Chondrocyte (in vitro differentiated cells): ENCODE measurements around the gene RREB1. TPM values are rescaled to one million over a fixed set of nuclear protein-coding genes. Genes with fewer than 3 reads are reported as not detected.

Source experiments
- DNase-seq: peaks from one replicate; pipeline ENCODE4 v3.0.0; 2021; ENCODE audit warnings: mixed read lengths, low spot score
- H3K27ac Mint-ChIP-seq: one replicate; pipeline ENCODE4 v1.8.0; 2021; ENCODE audit warnings: mild to moderate bottlenecking, moderate library complexity, mixed read lengths; ENCODE audit not compliant: unreplicated experiment
- H3K27me3 Mint-ChIP-seq: 2 replicates; pipeline ENCODE4 v1.8.0; 2021; ENCODE audit warnings: low read depth, mixed read lengths
- H3K36me3 Mint-ChIP-seq: 2 replicates; pipeline ENCODE4 v1.8.0; 2021; ENCODE audit warnings: low read depth, mixed read lengths
- H3K4me1 Mint-ChIP-seq: 2 replicates; pipeline ENCODE4 v1.8.0; 2021; ENCODE audit warnings: low read depth, mild to moderate bottlenecking, mixed read lengths
- H3K4me3 Mint-ChIP-seq: one replicate; pipeline ENCODE4 v1.8.0; 2021; ENCODE audit warnings: mild to moderate bottlenecking, moderate library complexity, mixed read lengths; ENCODE audit not compliant: unreplicated experiment
- H3K9me3 Mint-ChIP-seq: 2 replicates; pipeline ENCODE4 v1.8.0; 2021; ENCODE audit warnings: low read depth, mixed read lengths
- total RNA-seq: library from RNA; stranded (reverse); gene quantifications from 3 replicates; pipeline ENCODE4 v1.2.1, GENCODE V29; 2021
- TF ChIP-seq, protein P1 (sequence below): fragments of 200-600 bp; sonication (generic); IDR thresholded peaks from 2 replicates; pipeline ENCODE4 v1.5.0; 2021; ENCODE audit warnings: antibody characterized with exemption, mild to moderate bottlenecking, moderate library complexity

The RREB1 gene
- total RNA-seq, 1 donor from 2014 or later: 28.4 TPM

DNA sequence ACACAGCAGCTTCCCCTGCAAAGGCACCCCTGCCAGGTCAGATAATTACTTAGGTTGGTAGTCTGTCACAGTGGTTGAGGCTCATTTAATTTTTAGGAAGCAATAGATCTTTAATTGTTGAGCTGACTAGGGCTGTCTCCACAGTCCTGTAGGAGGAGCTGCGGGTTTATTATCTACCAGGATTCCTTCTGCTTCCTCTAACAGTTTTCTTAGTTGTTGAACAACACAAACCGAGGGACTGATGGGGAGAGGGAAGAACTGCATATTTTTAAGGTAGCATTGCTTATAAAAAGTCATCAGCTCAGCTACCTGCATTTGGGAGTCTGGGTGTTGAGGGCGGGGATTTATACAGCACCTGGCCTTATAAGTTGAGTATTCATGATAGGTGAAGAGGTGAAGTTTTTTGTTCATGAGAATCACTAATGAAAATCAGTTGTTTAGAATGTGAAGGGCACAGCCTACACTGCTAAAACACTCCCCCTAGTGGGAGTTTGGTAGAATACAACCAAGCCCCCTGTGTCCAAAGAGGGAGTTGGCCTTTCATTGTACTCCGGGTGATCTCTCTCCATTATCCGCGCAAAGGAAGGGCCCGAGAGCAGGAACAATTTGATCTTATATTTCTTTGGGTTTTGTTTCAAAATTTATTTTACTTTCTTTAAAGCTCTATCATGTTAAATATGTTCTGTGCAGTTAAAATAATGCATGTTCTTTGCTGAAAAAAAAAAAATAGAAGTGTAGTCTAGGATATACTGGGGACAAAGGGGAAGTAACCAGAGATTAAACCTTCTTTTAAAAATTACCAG lies 135.6 kb downstream of the RREB1 start:
- peaks cover 31% of the 10 kb centered on the region for H3K4me1 Mint-ChIP-seq
- H3K9me3 Mint-ChIP-seq: no peaks in the 10 kb centered on the region
- H3K27ac Mint-ChIP-seq: peak overlapping the region; percentile 73
- no peaks in the 10 kb centered on the region for H3K27me3 Mint-ChIP-seq
- no peak overlapping the region for H3K4me3 Mint-ChIP-seq
- no peak for DNase-seq
- TF ChIP-seq, protein P1, sequence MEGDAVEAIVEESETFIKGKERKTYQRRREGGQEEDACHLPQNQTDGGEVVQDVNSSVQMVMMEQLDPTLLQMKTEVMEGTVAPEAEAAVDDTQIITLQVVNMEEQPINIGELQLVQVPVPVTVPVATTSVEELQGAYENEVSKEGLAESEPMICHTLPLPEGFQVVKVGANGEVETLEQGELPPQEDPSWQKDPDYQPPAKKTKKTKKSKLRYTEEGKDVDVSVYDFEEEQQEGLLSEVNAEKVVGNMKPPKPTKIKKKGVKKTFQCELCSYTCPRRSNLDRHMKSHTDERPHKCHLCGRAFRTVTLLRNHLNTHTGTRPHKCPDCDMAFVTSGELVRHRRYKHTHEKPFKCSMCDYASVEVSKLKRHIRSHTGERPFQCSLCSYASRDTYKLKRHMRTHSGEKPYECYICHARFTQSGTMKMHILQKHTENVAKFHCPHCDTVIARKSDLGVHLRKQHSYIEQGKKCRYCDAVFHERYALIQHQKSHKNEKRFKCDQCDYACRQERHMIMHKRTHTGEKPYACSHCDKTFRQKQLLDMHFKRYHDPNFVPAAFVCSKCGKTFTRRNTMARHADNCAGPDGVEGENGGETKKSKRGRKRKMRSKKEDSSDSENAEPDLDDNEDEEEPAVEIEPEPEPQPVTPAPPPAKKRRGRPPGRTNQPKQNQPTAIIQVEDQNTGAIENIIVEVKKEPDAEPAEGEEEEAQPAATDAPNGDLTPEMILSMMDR: peak; percentile 96
- peaks cover 6% of the 10 kb centered on the region for H3K36me3 Mint-ChIP-seq

DNA sequence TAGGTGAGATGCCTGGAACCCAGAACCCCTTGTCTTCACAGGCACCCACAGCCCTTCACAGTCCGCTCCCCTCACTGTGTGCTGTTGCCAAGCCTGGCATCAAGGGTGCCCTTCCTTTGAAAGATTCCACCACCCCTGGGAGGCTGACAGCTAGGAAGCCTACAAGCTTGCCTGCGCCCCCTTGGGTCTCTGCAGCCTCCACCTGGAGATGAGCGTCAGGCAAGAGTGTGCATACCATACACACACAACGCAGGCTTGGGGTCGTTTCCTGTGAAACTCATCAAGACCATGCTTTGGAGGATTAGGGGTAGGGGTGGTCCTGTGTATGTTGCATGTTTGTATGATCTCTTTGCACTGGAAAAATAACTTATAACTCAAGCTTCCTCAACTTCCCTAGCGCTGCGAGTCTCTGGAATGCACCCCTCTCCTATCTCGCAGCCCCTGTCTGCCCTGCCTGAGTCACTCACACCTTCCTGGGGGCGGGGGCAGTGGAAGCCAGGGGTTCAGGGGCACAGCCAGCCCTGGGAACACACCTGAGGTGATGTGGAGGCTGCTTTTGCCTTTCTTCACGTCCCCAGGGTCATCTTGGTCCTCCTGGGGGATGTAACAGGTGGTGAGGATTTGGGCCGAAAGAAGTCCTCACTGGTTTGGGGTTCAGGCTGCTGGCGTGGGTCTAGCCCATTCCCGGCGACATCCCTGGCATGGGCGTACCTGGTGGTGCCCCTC lies 138.1 kb downstream of the RREB1 start:
- no peaks in the 10 kb centered on the region for H3K9me3 Mint-ChIP-seq
- H3K27me3 Mint-ChIP-seq: no peaks in the 10 kb centered on the region
- TF ChIP-seq, protein P1: no peak
- no peak for DNase-seq
- peaks cover 28% of the 10 kb centered on the region for H3K4me1 Mint-ChIP-seq
- no peak overlapping the region for H3K27ac Mint-ChIP-seq
- peaks cover 16% of the 10 kb centered on the region for H3K36me3 Mint-ChIP-seq
- no peak overlapping the region for H3K4me3 Mint-ChIP-seq

DNA sequence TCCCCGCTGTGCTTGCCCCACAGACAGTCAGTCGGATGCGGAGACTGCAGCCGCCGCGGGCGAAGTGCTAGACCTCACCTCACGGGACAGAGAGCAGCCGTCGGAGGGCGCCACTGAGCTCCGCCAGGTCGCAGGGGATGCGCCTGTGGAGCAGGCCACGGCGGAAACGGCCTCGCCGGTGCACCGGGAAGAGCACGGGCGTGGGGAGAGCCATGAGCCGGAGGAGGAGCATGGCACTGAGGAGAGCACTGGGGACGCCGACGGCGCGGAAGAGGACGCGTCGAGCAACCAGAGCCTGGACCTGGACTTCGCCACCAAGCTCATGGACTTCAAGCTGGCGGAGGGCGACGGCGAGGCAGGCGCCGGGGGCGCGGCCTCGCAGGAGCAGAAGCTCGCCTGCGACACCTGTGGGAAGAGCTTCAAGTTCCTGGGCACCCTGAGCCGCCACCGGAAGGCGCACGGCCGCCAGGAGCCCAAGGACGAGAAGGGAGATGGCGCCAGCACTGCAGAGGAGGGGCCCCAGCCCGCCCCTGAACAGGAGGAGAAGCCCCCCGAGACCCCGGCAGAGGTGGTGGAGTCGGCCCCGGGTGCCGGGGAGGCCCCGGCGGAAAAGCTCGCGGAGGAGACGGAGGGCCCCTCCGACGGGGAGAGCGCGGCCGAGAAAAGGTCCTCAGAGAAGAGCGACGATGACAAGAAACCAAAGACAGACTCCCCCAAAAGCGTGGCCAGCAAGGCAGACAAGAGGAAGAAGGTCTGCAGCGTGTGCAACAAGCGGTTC lies 138.8 kb downstream of the RREB1 start:
- H3K27ac Mint-ChIP-seq: no peak overlapping the region

DNA sequence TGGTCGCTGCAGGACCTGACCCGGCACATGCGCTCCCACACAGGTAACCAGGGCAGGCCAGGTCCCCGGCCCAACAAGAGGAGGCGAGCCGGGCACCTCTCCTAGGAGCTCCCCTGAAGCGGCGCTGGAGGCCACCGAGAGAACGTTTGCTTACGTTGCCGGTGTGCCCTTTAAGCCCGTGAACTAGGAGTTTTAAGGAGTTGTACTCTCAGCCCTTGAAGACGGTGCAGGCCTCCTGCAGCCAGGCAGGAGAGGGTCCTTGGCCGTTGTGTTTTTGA lies 139.4 kb downstream of the RREB1 start:
- Mint-ChIP-seq H3K27ac (no peak overlapping the region), H3K27me3 (no peaks in the 10 kb centered on the region), H3K4me3 (no peak overlapping the region), H3K4me1 (peaks cover 17% of the 10 kb centered on the region), H3K9me3 (no peaks in the 10 kb centered on the region), H3K36me3 (peaks cover 18% of the 10 kb centered on the region)
- no peak for DNase-seq
- TF ChIP-seq, protein P1: no peak

More for the DNA sequence above, 138.8 kb downstream of the RREB1 start:
- DNase-seq: no peak
- TF ChIP-seq, protein P1: no peak
- no peaks in the 10 kb centered on the region for H3K27me3 Mint-ChIP-seq
- H3K36me3 Mint-ChIP-seq: peaks cover 18% of the 10 kb centered on the region
- H3K4me3 Mint-ChIP-seq: no peak overlapping the region
- no peaks in the 10 kb centered on the region for H3K9me3 Mint-ChIP-seq
- H3K4me1 Mint-ChIP-seq: peaks cover 22% of the 10 kb centered on the region

DNA sequence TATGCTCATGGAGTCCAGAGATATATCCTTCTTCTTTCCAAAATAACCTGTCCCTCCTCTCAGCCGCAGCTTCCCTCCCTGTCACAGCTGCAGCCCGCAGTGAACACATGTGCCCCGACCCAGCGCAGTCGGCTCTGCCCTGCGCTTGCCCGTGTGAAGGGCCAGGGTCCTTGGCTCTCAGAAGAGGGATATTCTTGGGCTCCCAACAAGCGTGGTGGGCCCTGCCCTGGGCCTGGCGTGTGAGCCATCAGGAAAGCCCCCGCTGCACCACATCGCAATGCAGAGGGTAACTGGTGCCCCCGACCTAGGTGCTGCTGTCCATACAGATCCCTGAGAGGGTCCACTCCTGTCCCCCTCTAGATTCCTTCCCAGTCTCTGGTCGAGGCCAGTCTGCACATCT lies 140.1 kb downstream of the RREB1 start:
- Mint-ChIP-seq H3K4me3 (no peak overlapping the region), H3K36me3 (peaks cover 18% of the 10 kb centered on the region), H3K9me3 (no peaks in the 10 kb centered on the region), H3K27me3 (no peaks in the 10 kb centered on the region), H3K27ac (no peak overlapping the region), H3K4me1 (peaks cover 10% of the 10 kb centered on the region)
- no peak for DNase-seq
- TF ChIP-seq, protein P1: no peak
